GM18519 (cell line): ENCODE results near the gene TGFBR3L.

Experiments
- ATAC-seq: cut with Tn5 transposase; IDR thresholded peaks from one replicate; pipeline ENCODE4 v1.9.1; 2021; ENCODE audit warnings: mild to moderate bottlenecking, moderate library complexity; ENCODE audit not compliant: unreplicated experiment, low FRiP score

TGFBR3L gene

GRCh38 chr19:7914598-7915045 is at the start of gene TGFBR3L:
Gene TGFBR3L (plus strand): TSS chr19:7914830.
- ATAC-seq: no peak

- no peak for ATAC-seq
Measured at GRCh38 chr19:7865262-7865911, 49.2 kb upstream of the TGFBR3L start.

DNA sequence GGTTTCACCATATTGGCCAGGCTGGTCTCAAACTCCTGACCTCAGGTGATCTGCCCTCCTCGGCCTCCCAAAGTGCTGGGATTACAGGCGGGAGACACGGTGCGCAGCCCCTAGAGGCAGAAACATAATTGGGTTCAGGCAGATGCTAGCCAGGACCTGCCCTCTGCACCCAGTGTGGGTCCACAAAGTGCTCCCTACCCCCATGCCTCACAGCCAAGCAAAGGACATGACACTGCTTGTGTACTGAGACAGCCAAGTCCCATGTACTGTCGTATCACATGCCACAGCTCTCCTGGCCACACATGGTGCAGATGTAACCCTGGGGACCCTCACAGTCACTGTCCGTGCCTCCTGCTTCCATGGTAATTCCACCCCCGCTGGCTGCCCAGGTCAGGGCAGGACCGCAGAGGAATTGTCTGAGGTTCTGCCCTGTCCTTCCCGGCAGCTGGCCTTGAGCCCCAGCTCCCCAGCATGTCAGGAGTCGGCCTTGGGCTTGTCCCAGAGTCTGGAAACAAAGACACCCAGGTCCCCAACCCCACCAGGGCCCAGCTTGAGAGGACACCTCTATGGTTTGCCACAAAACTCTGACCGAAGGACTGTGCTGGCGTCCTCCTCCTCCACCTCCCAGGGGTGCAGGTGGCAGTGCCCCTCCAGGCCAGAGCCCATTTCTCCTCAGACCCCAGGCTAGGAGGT is 48.1 kb upstream of the TGFBR3L start:
- ATAC-seq: no peak

DNA sequence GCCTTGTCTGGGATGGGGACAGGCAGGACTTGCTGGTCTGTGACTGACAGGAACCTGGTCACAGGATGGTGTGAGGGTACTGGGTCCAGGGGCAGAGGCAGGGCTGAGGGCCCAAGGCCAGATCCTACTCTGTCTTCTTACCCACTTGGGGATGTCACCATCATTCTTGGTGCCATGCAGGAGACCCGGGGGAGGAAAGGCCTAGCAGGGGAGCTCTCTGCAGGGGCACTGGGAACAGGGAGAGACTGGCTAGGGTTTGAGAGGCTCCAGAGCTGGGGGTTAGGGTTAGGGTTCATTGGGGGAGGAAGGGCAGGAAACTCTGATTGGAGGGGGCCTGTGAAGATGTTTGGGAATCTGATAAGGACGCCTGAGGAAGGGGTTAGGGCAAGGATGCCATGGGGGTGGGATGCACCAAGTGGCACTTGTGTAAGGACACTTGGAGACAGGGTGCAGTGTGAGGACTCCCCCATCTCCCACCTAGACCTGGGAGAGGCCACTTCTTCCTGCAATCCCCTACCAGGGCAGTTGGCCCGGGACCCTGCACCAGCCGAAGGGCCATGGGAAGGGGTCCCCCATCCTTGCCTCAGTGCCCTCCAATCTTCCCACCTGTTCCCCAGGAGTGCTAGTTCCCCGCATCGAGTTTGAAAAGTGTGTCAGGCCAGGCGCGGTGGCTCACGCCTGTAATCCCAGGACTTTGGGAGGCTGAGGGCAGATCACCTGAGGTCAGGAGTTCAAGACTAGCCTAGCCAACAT is 47.4 kb upstream of the TGFBR3L start:
- ATAC-seq: no peak

GRCh38 chr19:7868326-7868670 is 46.3 kb upstream of the TGFBR3L start:
- no peak for ATAC-seq

DNA sequence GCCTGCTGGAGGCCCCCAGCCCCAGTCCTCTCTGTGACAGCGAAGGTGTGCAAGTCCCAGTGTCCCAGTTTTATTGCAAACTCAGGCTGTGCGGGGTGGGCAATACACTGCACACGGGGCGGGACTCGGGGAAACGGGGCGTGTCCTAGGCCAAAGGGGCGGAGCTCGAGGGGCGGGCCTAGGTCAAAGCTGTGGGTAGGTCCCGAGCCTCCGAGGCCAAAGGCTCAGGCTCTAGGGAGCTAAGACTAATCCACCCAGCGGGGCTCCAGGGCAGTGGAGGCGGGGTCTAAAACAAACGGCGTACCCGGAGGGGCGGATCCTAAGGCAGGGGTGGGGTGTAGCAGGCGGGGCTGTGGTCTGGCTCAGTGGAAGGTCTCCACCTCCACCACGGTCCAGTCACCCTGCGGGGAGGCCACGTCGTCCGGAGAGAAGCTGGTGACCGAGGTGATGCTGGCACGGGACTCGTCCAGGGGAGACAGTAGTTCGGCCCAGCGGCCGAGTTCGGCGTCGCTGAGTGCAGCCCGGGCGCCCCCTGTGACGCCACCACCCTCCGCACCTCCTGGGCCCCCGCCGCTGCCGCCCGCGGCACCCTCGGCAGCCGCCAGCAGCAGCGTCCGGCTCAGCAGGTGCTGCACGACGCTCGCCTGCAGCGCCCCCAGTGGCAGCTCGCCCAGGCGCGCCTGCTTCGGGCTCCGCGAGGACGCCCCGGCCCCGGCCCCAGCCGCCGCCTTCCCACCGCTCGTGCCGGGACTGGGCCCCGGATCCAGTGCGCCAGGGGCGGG is 45.8 kb upstream of the TGFBR3L start:
- peak; percentile 40 for ATAC-seq

GRCh38 chr19:7869453-7869909 is 45.1 kb upstream of the TGFBR3L start:
- ATAC-seq: peak; percentile 21

DNA sequence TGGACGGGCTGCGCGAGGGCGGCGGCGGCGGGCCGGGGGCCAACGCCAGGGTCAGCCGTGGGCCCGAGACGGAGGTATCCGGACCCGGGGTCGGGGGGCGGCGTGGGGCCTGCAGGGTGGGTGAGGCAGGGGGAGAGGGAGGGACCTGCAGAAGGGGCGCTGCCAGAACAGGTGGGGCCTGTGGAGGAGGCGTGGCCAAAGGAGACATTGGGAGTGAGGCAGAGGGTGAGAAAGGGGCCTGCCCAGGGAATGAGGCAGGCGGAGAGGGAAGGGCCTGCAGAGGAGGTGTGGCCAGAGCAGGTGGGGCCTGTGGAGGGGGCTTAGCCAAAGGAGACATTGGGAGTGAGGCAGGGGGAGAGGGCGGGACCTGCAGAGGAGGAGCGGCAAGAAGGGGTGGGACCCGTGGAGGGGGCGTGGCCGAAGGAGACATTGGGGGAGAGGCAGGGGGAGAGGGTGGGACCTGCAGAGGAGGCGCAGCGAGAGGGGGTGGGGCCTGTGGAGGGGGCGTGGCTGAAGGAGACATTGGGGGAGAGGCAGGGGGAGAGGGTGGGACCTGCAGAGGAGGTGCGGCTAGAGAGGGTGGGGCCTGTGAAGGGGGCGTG is 44.6 kb upstream of the TGFBR3L start:
- no peak for ATAC-seq

DNA sequence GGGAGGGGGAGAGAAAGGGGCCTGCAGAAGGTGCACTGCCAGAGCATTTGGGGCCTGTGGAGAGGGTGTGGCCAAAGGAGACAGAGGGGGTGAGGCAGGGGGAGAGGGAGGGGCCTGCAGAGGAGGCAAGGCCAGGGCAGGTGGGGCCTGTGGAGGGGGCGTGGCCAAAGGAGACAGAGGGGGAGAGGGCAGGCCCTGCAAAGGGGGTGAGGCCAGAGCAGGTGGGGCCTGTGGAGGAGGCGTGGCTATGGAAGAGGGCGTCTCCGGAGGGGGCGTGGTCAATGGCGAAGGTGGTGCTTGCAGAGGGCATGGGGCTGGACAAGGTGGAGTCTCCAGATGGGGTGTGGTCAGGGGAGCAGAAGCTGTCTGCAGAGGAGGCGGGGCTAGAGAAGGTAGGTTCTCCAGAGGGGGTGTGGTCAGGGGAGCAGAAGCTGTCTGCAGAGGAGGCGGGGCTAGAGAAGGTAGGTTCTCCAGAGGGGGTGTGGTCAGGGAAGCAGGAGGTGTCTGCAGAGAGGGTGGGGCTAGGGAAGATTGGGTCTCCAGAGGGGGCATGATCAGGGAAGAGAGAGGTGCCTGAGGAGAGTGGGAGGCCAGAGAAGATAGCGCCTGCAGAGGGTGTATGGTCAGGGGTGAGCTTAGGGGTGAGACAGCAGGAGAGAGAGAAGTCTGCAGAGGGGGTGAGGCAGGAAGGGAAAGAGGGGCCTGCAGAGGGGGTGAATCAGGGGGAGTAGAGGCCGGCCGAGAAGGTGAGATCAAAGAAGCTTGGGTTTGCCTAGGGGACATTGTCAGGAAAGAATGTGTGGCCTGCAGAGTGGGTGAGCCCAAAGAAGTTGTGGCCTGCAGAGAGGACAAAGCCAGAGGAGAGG is 43.8 kb upstream of the TGFBR3L start:
- ATAC-seq: no peak

- no peak for ATAC-seq
Measured at GRCh38 chr19:7871437-7872305, 43.0 kb upstream of the TGFBR3L start.

- no peak for ATAC-seq
Measured at GRCh38 chr19:7872306-7873204, 42.1 kb upstream of the TGFBR3L start.

DNA sequence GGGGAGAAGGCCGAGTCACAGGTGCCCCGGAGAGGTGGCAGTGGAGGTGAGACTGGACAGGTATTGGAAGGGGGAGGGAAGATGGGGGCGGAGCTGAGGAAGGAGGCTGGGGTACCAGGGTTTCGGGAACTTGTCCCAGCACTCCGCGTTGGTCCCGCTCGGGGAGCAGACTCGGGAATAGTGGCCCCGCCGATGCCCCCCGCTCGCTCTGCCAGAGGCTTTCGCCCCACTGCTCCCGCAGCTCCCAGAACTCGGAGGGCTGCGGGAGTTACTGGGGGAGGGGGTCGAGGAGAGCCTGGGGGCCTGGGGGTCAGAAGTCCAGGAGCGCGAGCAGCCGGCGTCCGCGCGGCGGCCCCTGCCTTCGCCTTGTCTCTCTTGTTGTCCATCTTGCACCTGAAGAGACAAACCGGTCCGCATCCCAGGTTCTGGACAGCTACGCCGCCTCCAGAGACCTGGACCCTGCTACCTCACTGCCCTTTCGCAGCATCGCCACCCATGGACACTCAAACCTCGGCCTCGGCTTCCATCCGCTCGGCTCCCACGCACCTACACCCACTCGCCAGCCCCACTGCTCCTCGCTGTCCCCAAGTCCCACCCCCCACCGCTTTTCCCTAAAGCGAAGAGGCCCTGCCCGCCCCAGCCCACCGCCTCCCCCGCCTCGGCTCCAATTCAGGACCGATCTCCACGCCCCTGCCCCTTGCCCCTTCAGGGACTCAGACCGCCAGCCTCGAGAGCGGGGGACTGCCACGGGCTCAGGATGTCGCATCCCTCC is 41.1 kb upstream of the TGFBR3L start:
- no peak for ATAC-seq

DNA sequence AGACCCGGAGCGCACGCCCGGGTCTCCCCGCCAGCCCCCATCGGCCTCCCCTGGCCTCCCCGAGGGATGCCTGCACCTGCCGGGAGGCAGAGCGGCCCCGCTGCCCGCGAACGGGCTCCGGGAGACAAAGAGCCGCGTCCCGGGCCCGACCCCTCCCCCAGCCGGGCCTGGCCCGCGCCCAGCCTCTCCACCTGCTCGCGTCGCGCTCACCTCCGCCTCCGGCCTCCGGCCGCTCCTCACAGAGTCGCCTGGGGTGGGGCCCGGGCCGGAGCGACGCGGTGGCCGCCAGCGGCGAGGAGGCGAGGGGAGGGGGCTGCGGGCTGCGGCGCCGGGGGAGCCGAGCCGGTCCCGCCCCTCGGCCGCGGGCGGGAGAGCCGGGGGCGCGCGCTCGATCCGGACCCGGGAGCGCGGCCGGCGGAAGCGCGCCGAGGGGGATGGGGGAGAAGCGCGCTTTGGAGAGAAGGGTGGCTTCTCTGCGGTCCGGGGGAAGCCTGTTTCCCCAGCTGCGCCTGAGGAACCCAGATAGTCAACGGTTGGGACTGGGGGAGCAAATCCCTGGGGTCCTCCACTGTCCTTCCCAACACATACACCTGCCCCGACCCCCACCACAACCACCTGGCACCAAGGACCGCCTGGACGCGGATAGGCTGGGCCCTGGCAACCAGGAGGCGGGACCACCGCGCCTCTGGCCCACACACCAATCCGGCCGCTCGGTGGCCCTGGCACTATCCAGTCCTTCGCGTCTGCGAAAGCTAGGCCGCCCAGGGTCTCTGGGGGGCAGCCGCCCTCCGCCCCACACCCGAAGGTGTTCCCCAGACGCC is 40.3 kb upstream of the TGFBR3L start, which contains the start of gene PRR36:
Gene PRR36 (minus strand): TSS at position 315 of the 821 bp plus-strand sequence. CDS start 701 bp downstream, outside the sequence.
- no peak for ATAC-seq

- ATAC-seq: no peak
Measured at GRCh38 chr19:7874897-7875273, 39.7 kb upstream of the TGFBR3L start.

GRCh38 chr19:7877249-7877836 is 37.3 kb upstream of the TGFBR3L start:
- no peak for ATAC-seq
